MCF 10A (cell line): Measurements from ENCODE around the gene NDOR1. TPM values are rescaled to one million over a fixed set of nuclear protein-coding genes. Genes with fewer than 3 reads are reported as not detected.
A peak's percentile ranks its signal among the peaks of the same experiment; 100 is the strongest.

Experiments
- BruUV-seq: library from RNA; stranded (reverse); fragments of 400-500 nt; replicated peaks from 2 replicates; lab custom pipeline; 2021; lab: Mats Ljungman, UMichigan
- CTCF ChIA-PET: fragments of 300-600 bp; sonication (Branson Sonifier 250); formaldehyde crosslinking; extraction: SDS; loops from one replicate; lab custom pipeline; 2021; ENCODE audit warnings: antibody characterized with exemption, inconsistent platforms; lab: Yijun Ruan, JAX
- POLR2A ChIA-PET: fragments of 300-600, 350-650 bp; sonication (Branson Sonifier 250); formaldehyde crosslinking; extraction: SDS; loops from one replicate; lab custom pipeline; 2020; ENCODE audit warnings: antibody characterized with exemption, inconsistent platforms; lab: Yijun Ruan, JAX
- DNase-seq: peaks from one replicate; pipeline ENCODE4 v3.0.0-alpha.2; 2018; ENCODE audit not compliant: unreplicated experiment
- H3K27ac Mint-ChIP-seq: one replicate; pipeline ENCODE4 v1.8.0; 2022; ENCODE audit warnings: mild to moderate bottlenecking, low read depth, mixed read lengths; ENCODE audit not compliant: unreplicated experiment
- H3K27me3 Mint-ChIP-seq: one replicate; pipeline ENCODE4 v1.8.0; 2022; ENCODE audit warnings: mixed read lengths; ENCODE audit not compliant: insufficient read depth, unreplicated experiment
- H3K36me3 Mint-ChIP-seq: one replicate; pipeline ENCODE4 v1.8.0; 2022; ENCODE audit warnings: mild to moderate bottlenecking, moderate library complexity, mixed read lengths; ENCODE audit not compliant: insufficient read depth, unreplicated experiment
- H3K4me1 Mint-ChIP-seq: one replicate; pipeline ENCODE4 v1.8.0; 2022; ENCODE audit warnings: mixed read lengths; ENCODE audit not compliant: insufficient read depth, unreplicated experiment
- H3K4me3 Mint-ChIP-seq: one replicate; pipeline ENCODE4 v1.8.0; 2022; ENCODE audit warnings: mild to moderate bottlenecking, moderate library complexity, mixed read lengths; ENCODE audit not compliant: unreplicated experiment
- H3K9me3 Mint-ChIP-seq: one replicate; pipeline ENCODE4 v1.8.0; 2022; ENCODE audit warnings: mixed read lengths; ENCODE audit not compliant: unreplicated experiment
- intact Hi-C: fragments of 100-400 bp; cut with micrococcal nuclease; formaldehyde crosslinking; loops from 2 replicates; pipeline ENCODE4 v1.14.1; 2022
- total RNA-seq: library from RNA; stranded (reverse); gene quantifications from 2 replicates; pipeline ENCODE4 v1.2.3, GENCODE V29; 2022
- TF ChIP-seq, protein P1 (sequence below): fragments of 200-600 bp; IDR thresholded peaks from one replicate; pipeline ENCODE4 v1.8.0; 2022; ENCODE audit warnings: antibody characterized with exemption, mild to moderate bottlenecking; ENCODE audit not compliant: unreplicated experiment

The NDOR1 gene
- total RNA-seq, 1 experiment from 2014 or later: 18.0 TPM

- H3K9me3 Mint-ChIP-seq: no peaks in the 10 kb centered on the region
- H3K36me3 Mint-ChIP-seq: peaks cover 5% of the 10 kb centered on the region
- H3K27me3 Mint-ChIP-seq: no peaks in the 10 kb centered on the region
- BruUV-seq: no TSS peak
- ChIA-PET POLR2A (interaction anchor here (0.6 to 1.6 kb wide), 3 partner anchors 32 to 238 kb away, joined by 3 to 4 read pairs (median 4); partner anchors contain the start of gene NSMF), CTCF (interaction anchor here (0.7 kb wide), 1 partner anchor 275 kb away, joined by 3 read pairs; no protein-coding TSS in a partner anchor)
- DNase-seq: no peak
- TF ChIP-seq, protein P1, sequence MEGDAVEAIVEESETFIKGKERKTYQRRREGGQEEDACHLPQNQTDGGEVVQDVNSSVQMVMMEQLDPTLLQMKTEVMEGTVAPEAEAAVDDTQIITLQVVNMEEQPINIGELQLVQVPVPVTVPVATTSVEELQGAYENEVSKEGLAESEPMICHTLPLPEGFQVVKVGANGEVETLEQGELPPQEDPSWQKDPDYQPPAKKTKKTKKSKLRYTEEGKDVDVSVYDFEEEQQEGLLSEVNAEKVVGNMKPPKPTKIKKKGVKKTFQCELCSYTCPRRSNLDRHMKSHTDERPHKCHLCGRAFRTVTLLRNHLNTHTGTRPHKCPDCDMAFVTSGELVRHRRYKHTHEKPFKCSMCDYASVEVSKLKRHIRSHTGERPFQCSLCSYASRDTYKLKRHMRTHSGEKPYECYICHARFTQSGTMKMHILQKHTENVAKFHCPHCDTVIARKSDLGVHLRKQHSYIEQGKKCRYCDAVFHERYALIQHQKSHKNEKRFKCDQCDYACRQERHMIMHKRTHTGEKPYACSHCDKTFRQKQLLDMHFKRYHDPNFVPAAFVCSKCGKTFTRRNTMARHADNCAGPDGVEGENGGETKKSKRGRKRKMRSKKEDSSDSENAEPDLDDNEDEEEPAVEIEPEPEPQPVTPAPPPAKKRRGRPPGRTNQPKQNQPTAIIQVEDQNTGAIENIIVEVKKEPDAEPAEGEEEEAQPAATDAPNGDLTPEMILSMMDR: no peak
- H3K4me1 Mint-ChIP-seq: peaks cover 5% of the 10 kb centered on the region
- H3K27ac Mint-ChIP-seq: no peak overlapping the region
- no peak overlapping the region for H3K4me3 Mint-ChIP-seq
- intact Hi-C loops: loop anchor here (10.0 kb wide), 2 partner anchors 46 to 176 kb away; partner anchors contain the start of genes LRRC26, NPDC1 and TMEM210
Measured at GRCh38 chr9:137221095-137221505, 15.6 kb downstream of the NDOR1 start.

DNA sequence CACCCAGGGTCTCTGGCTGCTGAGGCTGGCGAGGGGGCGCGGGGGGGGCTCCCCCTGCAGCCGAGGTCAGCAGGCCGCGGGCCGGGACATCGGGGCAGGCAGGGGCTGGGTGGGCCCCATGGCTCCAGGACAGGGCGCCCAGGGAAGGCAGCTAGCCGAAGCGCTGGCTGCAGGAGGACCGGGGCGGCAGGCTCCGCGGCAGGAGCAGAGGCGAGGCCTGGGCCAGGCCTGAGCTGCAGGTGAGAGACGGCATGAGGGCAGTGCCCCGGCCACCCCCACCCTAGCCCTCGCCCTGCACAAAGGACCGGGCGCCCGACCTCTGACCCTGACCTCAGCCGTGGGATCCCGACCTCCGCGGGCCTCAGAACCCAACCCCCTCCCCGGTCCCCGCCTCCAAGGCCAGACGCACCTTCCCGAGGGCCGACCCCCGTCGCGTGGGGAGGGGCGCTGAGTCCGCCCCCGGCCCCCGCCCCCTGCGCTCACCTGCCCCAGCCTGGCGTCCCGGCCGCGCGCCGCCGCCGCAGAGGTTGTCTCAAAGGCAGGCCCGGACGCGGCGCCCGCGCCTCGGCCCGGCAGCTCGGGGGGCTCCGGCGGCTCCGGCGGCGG is 16.1 kb downstream of the NDOR1 start:
- H3K27me3 Mint-ChIP-seq: no peaks in the 10 kb centered on the region
- H3K4me1 Mint-ChIP-seq: peaks cover 10% of the 10 kb centered on the region
- no peak overlapping the region for H3K27ac Mint-ChIP-seq
- peaks cover 5% of the 10 kb centered on the region for H3K36me3 Mint-ChIP-seq
- TF ChIP-seq, protein P1: no peak
- ChIA-PET POLR2A (interaction anchor here (0.6 to 1.6 kb wide), 2 partner anchors 92 to 238 kb away, joined by 4 read pairs; partner anchors contain the start of gene NSMF), CTCF (no interaction called here)
- H3K4me3 Mint-ChIP-seq: no peak overlapping the region
- no peaks in the 10 kb centered on the region for H3K9me3 Mint-ChIP-seq
- intact Hi-C loops: loop anchor here (10.0 kb wide), 2 partner anchors 47 to 177 kb away; partner anchors contain the start of genes LRRC26, NPDC1 and TMEM210
- DNase-seq: no peak
- no TSS peak for BruUV-seq

- Mint-ChIP-seq H3K4me3 (peak within 1 kb of the TSS; percentile 83), H3K4me1 (peaks cover 10% of the 10 kb centered on the region), H3K9me3 (no peaks in the 10 kb centered on the region), H3K27ac (peak within 1 kb of the TSS; percentile 61), H3K36me3 (peaks cover 1% of the 10 kb centered on the region), H3K27me3 (no peaks in the 10 kb centered on the region)
- no TSS peak for BruUV-seq
- TF ChIP-seq, protein P1: no peak
- DNase-seq: no peak
- CTCF ChIA-PET: interaction anchor here (0.7 to 5.6 kb wide), 3 partner anchors 15 to 33 kb away, joined by 3 to 36 read pairs (median 3); no protein-coding TSS in a partner anchor
- POLR2A ChIA-PET: interaction anchor here (0.6 to 6.3 kb wide), 16 partner anchors 8 to 361 kb away, joined by 3 to 73 read pairs (median 6); partner anchors contain the start of genes ANAPC2, EXD3, MAN1B1 and NDOR1
- intact Hi-C loops: loop anchor here (10.0 kb wide), 2 partner anchors 48 to 178 kb away; partner anchors contain the start of genes LRRC26, NPDC1 and TMEM210
Measured at GRCh38 chr9:137222190-137223077, 16.9 kb downstream of the NDOR1 start, which contains the start of gene RNF208. Gene RNF208, minus strand, starts transcription at chr9:137222240. Its CDS starts 1,028 bp downstream, at chr9:137221212.
